B cell (primary cell): Measurements from ENCODE around the gene UGGT1.

ENCODE experiments used
- EZH2 ChIP-seq: IDR thresholded peaks from 2 replicates; pipeline ENCODE4 v1.6.1; 2012; ENCODE audit warnings: borderline replicate concordance, low read depth, mild to moderate bottlenecking, moderate library complexity, low read length; ENCODE audit not compliant: insufficient read depth, poor library complexity, severe bottlenecking
- TF ChIP-seq, protein P1 (sequence below): fragments of 200-600 bp; IDR thresholded peaks from one replicate; pipeline ENCODE4 v1.8.0; 2022; ENCODE audit warnings: antibody characterized with exemption, mild to moderate bottlenecking

DNA sequence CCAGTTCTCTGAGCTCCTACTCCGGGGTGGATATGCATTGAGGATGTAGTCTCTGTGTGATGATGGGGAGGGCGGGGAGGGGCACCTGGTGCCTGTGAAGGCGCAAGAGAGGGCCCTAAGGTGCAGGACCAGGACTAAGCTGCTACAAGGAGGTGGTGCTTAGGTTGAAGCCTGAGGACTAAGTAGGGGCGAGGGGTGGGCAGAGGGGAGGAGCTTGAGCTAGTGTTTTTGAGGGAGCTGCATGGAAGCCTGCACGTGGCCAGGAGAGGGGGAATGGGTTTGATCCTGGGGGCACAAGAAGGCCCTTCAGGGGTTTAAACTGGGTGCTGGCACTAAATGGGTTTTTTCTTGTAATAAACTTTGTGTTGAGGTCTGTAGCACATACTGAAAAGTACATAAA lies 105.0 kb downstream of the UGGT1 start:
- TF ChIP-seq, protein P1, sequence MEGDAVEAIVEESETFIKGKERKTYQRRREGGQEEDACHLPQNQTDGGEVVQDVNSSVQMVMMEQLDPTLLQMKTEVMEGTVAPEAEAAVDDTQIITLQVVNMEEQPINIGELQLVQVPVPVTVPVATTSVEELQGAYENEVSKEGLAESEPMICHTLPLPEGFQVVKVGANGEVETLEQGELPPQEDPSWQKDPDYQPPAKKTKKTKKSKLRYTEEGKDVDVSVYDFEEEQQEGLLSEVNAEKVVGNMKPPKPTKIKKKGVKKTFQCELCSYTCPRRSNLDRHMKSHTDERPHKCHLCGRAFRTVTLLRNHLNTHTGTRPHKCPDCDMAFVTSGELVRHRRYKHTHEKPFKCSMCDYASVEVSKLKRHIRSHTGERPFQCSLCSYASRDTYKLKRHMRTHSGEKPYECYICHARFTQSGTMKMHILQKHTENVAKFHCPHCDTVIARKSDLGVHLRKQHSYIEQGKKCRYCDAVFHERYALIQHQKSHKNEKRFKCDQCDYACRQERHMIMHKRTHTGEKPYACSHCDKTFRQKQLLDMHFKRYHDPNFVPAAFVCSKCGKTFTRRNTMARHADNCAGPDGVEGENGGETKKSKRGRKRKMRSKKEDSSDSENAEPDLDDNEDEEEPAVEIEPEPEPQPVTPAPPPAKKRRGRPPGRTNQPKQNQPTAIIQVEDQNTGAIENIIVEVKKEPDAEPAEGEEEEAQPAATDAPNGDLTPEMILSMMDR, result no peak
- TF ChIP-seq EZH2, result no peak
